BE2C (cell line): ENCODE data around the gene EIF4EBP2.

Source experiments
- DNase-seq: peaks from one replicate; pipeline ENCODE4 v3.0.0-alpha.2; 2020
- H3K27me3 ChIP-seq: fragments of 250-450 bp; sonication (Bioruptor Pico); 2 replicates; pipeline ENCODE4 v1.5.1; 2020; ENCODE audit warnings: mild to moderate bottlenecking
- H3K36me3 ChIP-seq: fragments of 250-450 bp; sonication (Bioruptor Pico); 2 replicates; pipeline ENCODE4 v1.5.1; 2020; ENCODE audit warnings: mild to moderate bottlenecking
- H3K4me1 ChIP-seq: fragments of 250-450 bp; sonication (Bioruptor Pico); 2 replicates; pipeline ENCODE4 v1.5.1; 2020
- H3K4me3 ChIP-seq: 2 replicates; pipeline ENCODE4 v1.5.1; 2011; ENCODE audit warnings: low read depth, low read length
- H3K9me3 ChIP-seq: fragments of 250-450 bp; sonication (Bioruptor Pico); 2 replicates; pipeline ENCODE4 v1.5.1; 2020
- TF ChIP-seq, protein P1 (sequence below): IDR thresholded peaks from 2 replicates; pipeline ENCODE4 v1.5.1; 2012; ENCODE audit warnings: mild to moderate bottlenecking, low read depth, low read length

Gene EIF4EBP2

DNA sequence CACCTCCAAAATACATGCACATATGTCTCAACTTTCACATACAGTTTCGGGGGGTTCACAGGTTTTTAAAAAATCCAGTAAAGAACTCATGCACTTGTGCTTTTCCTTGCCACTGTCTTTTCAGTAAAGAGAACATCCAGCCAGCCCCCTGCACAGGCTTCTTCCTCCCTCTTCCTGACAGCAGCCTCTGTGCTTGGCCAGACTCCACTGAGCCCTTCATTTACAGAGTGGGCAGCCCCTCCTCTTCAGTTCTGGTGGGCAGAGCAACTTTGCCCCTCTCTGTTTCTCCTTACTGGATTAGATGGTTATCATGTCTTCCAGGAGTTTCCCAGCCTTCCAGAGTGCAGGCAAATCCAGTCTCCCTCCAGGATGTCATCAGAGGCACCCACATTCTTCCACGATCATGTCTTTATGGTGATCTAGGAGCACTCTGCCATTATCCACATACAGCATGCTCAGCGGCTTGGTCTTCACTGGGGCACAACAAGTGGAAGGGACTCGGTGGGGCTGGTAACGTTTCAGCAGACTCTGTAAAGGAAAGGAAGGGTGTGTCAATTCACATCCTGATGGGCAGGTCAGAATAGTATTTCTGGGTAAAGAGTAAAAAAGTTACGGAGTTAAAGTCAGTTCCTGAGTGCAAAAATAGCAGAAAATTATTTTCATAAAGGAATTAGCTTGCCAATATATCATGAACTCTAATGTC is 28.8 kb downstream of the EIF4EBP2 start:
- no peak overlapping the region for H3K4me3 ChIP-seq
- peaks cover 7% of the 10 kb centered on the region; the same call in 1 of the 2 replicates for H3K36me3 ChIP-seq
- TF ChIP-seq, protein P1, sequence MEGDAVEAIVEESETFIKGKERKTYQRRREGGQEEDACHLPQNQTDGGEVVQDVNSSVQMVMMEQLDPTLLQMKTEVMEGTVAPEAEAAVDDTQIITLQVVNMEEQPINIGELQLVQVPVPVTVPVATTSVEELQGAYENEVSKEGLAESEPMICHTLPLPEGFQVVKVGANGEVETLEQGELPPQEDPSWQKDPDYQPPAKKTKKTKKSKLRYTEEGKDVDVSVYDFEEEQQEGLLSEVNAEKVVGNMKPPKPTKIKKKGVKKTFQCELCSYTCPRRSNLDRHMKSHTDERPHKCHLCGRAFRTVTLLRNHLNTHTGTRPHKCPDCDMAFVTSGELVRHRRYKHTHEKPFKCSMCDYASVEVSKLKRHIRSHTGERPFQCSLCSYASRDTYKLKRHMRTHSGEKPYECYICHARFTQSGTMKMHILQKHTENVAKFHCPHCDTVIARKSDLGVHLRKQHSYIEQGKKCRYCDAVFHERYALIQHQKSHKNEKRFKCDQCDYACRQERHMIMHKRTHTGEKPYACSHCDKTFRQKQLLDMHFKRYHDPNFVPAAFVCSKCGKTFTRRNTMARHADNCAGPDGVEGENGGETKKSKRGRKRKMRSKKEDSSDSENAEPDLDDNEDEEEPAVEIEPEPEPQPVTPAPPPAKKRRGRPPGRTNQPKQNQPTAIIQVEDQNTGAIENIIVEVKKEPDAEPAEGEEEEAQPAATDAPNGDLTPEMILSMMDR: no peak
- no peaks in the 10 kb centered on the region for H3K27me3 ChIP-seq
- DNase-seq: no peak
- no peaks in the 10 kb centered on the region for H3K4me1 ChIP-seq
- no peaks in the 10 kb centered on the region for H3K9me3 ChIP-seq

DNA sequence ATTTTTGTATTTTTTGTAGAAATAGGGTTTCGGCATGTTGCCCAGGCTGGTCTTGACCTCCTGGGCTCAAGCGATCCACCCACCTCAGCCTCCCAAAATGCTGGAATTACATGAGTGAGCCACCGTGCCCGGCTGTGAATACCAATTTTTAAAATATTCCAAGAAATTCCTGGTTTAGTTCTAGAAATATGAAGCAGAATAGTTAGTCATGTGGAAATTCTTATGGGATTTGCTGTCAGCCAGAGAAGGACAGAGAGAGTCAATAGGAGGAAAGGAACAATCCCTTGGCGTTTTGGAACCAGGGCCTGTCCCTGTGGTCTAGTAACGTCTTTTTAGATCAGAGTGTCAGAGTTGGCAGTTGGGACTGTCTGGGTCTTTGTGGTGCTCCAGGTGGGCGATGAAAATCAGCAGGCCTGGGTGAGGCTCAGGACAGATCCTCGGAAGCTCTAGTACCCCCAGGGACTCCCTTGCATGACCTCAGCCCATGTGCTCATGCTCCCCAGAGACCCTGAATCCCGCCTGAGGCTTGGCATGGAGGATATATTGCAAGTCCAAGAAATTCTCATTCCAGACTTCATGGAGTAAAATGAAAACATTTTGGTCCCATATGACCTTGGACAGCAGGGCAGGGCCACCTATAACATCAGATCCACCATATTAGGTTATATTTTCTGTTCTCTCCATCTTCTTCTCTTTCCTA is 29.8 kb downstream of the EIF4EBP2 start:
- peaks cover 7% of the 10 kb centered on the region; the same call in 1 of the 2 replicates for H3K36me3 ChIP-seq
- no peaks in the 10 kb centered on the region for H3K4me1 ChIP-seq
- TF ChIP-seq, protein P1: no peak
- H3K27me3 ChIP-seq: no peaks in the 10 kb centered on the region
- DNase-seq: peak; percentile 39
- no peaks in the 10 kb centered on the region for H3K9me3 ChIP-seq
- H3K4me3 ChIP-seq: no peak overlapping the region

DNA sequence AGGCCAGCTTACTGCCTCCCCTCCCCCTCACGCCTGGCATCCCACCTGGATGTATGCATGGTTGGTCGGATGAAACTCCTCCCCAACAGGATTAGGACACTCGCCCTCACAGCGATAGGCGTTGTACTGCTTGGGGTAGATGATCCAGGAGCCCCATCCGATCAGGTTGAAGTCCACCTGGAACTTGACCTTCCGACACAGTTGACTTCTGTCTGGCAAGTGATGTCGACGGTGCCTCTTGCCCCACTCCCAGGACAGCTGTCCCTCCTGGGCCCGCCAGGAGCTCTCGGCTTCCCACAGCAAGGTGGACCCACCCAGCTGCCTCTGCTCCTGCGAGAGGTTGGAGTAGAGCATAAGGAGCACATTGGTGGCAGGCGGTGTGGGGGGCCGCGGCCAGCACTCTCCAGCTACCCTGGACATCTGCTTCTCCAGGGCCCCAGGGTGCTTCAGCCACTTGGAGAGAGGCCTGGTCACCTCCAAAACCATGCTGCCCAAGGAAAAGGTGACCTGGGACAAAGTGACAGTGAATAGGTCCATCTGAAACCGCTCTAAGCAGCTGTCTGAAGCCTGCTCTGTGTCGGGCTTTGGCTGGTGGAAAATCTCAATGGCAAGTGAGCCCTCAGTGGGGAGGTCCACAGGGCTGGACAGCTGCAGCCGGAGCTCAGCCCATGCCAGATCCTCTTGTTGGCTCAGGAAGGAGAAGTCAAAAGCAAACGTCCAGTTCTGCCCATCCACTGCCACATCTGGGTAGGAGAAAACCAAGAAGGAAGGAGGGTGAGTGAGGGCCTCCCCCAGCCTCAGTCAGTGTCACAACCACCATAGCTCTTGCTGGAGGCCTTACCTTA is 31.5 kb downstream of the EIF4EBP2 start:
- no peak for DNase-seq
- TF ChIP-seq, protein P1: no peak
- Histone ChIP-seq H3K36me3 (no peaks in the 10 kb centered on the region), H3K4me3 (no peak overlapping the region), H3K9me3 (no peaks in the 10 kb centered on the region), H3K27me3 (peaks cover 12% of the 10 kb centered on the region), H3K4me1 (no peaks in the 10 kb centered on the region)

DNA sequence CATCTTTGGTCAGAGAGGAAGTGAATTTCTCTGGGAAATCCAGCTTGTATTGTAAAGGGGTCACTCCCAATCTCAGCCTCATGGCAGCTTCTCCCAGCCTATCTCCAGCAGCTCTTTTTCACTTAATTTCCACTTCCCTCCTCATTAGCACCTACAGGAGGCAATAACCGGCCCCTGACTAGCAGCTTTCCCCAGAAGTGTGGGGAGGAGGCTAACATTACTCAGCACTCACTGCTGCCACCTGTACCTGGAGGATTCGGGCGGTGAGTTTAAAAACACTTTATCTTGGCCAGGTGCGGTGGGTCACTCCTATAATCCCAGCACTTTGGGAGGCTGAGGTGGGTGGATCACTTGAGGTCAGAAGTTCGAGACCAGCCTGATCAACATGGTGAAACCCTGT is 33.8 kb downstream of the EIF4EBP2 start:
- TF ChIP-seq, protein P1: no peak
- Histone ChIP-seq H3K4me3 (no peak overlapping the region), H3K27me3 (peaks cover 34% of the 10 kb centered on the region), H3K4me1 (no peaks in the 10 kb centered on the region), H3K9me3 (no peaks in the 10 kb centered on the region), H3K36me3 (no peaks in the 10 kb centered on the region)
- DNase-seq: no peak

DNA sequence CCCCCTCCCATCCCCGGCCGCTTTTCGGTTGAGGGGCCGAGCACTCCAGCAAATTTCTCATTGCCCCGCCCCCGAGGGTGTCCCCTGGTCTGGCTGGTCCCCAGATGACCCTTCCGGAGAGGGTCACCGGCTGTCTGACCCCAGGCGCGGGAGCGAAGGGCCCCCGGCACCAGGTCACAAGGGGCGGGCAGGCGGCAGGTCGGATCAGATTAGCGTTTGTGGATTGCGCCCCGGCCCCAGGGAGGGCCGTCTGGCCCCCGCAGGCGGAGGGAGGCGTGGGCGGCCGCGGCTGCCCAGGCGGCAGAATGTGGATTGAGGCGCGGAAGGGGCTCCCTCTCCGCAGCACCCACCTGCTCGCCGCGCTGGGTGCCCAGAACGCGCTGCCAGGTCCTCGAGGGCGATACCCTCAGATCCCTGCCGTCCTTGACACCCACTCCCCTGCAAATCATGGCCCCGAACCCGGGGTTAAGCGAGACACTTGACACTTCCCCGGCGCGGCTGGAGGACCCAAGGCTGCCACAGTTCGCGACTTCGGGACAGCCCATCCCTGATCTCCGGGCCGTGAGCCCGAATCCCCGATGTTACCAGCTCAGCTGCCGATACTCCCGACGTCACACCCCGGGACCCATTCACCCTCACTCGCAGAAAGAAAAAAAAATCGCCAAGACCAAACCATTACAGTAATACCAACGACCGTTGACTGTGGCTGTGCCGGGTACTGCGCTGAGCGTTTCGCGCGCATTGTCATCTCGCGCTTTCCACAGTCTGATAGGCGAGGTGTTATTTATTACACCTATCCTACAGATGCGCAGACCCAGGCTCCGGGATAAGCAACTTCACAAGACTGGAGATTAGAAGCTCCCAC is 36.6 kb downstream of the EIF4EBP2 start:
- H3K4me1 ChIP-seq: no peaks in the 10 kb centered on the region
- no peaks in the 10 kb centered on the region for H3K9me3 ChIP-seq
- DNase-seq: no peak
- H3K4me3 ChIP-seq: no peak overlapping the region; the same call in 1 of the 2 replicates
- H3K27me3 ChIP-seq: peaks cover 34% of the 10 kb centered on the region
- H3K36me3 ChIP-seq: no peaks in the 10 kb centered on the region
- TF ChIP-seq, protein P1: no peak
